Subcutaneous abdominal adipose tissue (tissue), 5 donors: ENCODE data around the gene PLA2G15.
A peak's percentile ranks its signal among the peaks of the same experiment; 100 is the strongest.
"Not testable (repeated sequence)": the region's sequence is repeated elsewhere in the genome, so short reads cannot be mapped to it uniquely, and the experiment has no call there.

Source experiments
- H3K27ac ChIP-seq: one replicate; pipeline ENCODE4 v1.7.0; 2013; ENCODE audit warnings: low read depth, mild to moderate bottlenecking, inconsistent platforms, low read length, moderate library complexity
- H3K27me3 ChIP-seq, 5 donors: one replicate each; pipeline ENCODE4 v1.7.0; 2013; ENCODE audit warnings: low read length in 5 of 5, inconsistent platforms in 1 of 5; ENCODE audit not compliant: control insufficient read depth in 5 of 5, insufficient read depth in 4 of 5
- H3K36me3 ChIP-seq, 5 donors: one replicate each; pipeline ENCODE4 v1.7.0; 2013; ENCODE audit warnings: low read length in 5 of 5; ENCODE audit not compliant: control insufficient read depth in 5 of 5, insufficient read depth in 5 of 5
- H3K4me1 ChIP-seq, 5 donors: one replicate each; pipeline ENCODE4 v1.7.0; 2013; ENCODE audit warnings: low read length in 5 of 5, mild to moderate bottlenecking in 3 of 5, moderate library complexity in 1 of 5; ENCODE audit not compliant: control insufficient read depth in 5 of 5, insufficient read depth in 5 of 5
- H3K4me3 ChIP-seq, 5 donors: one replicate each; pipeline ENCODE4 v1.7.0; 2013; ENCODE audit warnings: low read length in 5 of 5, low read depth in 1 of 5
- H3K9ac ChIP-seq, 5 donors: one replicate each; pipeline ENCODE4 v1.7.0; 2013; ENCODE audit warnings: low read length in 5 of 5, mild to moderate bottlenecking in 4 of 5, moderate library complexity in 3 of 5
- H3K9me3 ChIP-seq, 5 donors: one replicate each; pipeline ENCODE4 v1.7.0; 2013; ENCODE audit warnings: low read length in 5 of 5; ENCODE audit not compliant: control insufficient read depth in 5 of 5
- donor health status: healthy.
- donor health status: healthy.
- donor health status: healthy.
- donor health status: healthy.
- donor health status: healthy.

The PLA2G15 gene

DNA sequence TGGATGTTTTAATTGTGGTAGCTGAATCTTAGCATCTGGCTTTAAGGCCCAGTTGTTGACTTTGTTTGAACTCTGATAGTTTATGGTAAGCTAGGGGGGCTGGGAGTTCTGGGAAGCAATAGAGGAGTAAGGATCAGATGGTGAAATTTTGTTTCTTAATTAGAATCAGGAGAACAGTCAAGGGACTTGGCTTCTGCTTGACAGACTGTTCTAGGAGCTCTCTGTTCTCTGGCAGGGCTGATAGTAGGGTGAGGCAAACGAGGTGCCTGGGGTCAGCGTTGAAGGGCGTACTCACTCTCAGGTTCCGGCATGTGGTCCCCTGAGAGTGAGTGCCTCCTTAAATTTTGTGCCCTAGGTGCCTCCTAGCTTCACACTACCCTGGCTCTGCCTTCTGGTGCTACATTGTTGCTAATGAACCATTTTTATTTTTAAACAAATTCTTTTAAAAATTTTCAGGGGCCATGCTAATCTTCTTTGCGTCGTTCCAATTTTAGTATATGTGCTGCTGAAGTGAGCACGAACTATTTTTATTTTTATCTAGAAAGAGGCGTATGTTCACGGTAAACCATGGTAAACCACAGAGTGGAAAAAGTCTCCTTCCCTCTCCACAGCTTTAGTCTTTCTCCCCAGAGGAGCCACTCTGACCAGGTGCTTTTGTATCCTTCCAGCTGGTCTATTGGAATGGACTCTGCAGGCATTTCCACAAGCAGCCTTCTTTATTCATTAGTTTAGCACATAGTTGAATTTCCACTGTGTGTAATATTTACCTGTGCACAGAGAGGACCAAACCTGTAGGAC is 38.8 kb downstream of the PLA2G15 start:
- no peaks in the 10 kb centered on the region for H3K27me3 ChIP-seq
- H3K9me3 ChIP-seq = no peaks in the 10 kb centered on the region
- peak overlapping the region in 4 of 5 donors; percentile 42 to 71 (median 48) for H3K9ac ChIP-seq
- peaks cover 0 to 22% (median 4%) of the 10 kb centered on the region in 5 donors for H3K36me3 ChIP-seq
- peaks cover 32 to 100% (median 96%) of the 10 kb centered on the region in 5 donors for H3K4me1 ChIP-seq
- H3K27ac ChIP-seq = peak overlapping the region; percentile 91
- H3K4me3 ChIP-seq = peak overlapping the region in 1 of 5 donors; percentile 11

DNA sequence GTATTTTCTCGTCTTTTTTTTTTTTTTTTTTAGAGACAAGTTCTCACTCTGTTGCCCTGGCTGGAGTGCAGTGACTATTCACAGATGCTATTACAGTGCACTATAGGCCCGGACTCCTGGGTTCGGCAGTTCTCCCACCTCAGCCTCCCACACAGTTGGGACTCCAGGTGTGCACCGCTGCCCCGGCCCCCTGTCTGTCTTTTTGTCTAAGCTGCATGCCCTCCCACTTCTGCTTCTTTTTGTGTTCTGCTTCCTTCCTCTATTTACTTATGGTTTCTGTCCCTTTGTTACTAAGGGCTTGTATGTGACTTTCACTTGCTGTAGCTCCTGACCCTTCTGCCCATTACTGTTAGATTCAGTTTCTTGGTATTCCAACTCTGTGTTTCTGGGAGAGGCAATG is 39.7 kb downstream of the PLA2G15 start:
- H3K4me3 ChIP-seq = peak overlapping the region in 1 of 5 donors; percentile 4
- peaks cover 37 to 100% (median 96%) of the 10 kb centered on the region in 5 donors for H3K4me1 ChIP-seq
- peak overlapping the region; percentile 91 for H3K27ac ChIP-seq
- H3K9me3 ChIP-seq = no peaks in the 10 kb centered on the region
- H3K36me3 ChIP-seq = peaks cover 0 to 22% (median 4%) of the 10 kb centered on the region in 5 donors
- H3K27me3 ChIP-seq = no peaks in the 10 kb centered on the region
- peak overlapping the region in 2 of 5 donors; percentile 38 to 42 for H3K9ac ChIP-seq

DNA sequence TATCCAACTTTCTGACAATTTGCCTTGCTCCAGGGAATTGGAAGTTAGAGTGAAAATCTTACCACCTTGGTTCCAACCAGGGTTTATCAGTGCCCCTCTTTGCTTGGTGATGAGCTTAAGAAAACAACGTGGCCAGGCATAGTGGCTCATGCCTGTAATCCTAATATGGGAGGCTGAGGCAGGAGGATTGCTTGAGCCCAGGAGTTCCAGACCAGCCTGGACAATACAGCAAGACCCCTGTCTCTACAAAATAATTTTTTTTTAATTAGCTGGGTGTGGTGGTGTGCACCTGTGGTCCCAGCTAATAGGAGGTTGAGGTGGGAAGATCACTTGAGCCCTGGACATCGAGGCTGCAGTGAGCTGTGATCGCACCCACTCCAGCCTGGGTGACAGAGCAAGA is 40.5 kb downstream of the PLA2G15 start:
- peak overlapping the region; percentile 94 for H3K27ac ChIP-seq
- no peak overlapping the region for H3K4me3 ChIP-seq
- H3K36me3 ChIP-seq = peaks cover 0 to 28% (median 8%) of the 10 kb centered on the region in 5 donors

DNA sequence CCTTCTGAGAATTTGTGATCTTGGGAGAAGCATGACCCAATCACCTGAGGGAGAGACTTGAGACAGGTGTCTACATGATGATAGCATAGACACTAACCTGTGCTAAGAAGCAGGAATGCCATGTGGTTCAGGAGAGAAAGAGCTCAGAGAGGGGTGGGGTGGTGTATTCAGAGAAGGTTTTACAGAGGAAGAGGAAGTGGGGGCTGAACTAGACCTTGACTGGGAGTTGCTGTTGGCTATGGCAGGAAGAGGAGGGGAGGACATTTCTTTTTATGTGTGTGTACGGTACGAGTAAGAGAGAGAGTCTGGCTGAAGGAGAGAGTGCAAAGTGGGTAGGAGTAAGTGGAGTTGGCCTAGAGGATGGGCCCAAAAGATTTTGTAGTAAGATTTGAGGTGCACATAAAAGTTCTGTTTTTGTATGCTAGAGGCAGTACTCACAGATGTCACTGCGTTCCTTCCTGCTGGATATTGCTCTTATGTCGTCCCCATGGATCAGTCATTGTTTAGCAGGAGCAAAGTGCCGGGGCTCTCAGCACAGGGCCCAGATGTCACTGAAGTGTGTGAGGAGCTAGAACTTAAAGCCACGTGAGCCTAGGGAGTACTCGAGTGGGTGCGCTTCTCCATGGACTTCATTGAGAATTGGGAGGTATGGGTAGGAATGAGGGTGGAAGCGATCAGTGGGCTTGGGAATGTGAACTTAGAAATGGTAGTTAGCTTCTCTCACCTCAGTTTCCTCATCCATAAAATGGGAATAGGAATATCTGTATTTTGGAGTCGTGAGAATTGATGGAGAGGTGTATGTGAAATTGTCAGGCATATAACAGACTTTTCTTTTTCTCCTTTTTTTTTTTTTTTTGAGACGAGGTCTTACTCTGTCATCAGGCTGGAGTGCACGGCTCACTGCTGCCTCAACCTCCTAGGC is 41.2 kb downstream of the PLA2G15 start:
- Histone ChIP-seq H3K27ac (peak overlapping the region; percentile 94), H3K27me3 (no peaks in the 10 kb centered on the region), H3K4me3 (peak overlapping the region in 3 of 5 donors; percentile 5 to 41 (median 6)), H3K4me1 (peaks cover 40 to 100% (median 98%) of the 10 kb centered on the region in 5 donors), H3K36me3 (peaks cover 0 to 33% (median 14%) of the 10 kb centered on the region in 5 donors), H3K9ac (peak overlapping the region in 3 of 5 donors; percentile 3 to 64 (median 16)), H3K9me3 (no peaks in the 10 kb centered on the region)

More for the DNA sequence above, 40.5 kb downstream of the PLA2G15 start:
- Histone ChIP-seq H3K9ac (peak overlapping the region in 1 of 5 donors; percentile 0), H3K4me1 (peaks cover 35 to 100% (median 98%) of the 10 kb centered on the region in 5 donors), H3K9me3 (no peaks in the 10 kb centered on the region), H3K27me3 (no peaks in the 10 kb centered on the region)

DNA sequence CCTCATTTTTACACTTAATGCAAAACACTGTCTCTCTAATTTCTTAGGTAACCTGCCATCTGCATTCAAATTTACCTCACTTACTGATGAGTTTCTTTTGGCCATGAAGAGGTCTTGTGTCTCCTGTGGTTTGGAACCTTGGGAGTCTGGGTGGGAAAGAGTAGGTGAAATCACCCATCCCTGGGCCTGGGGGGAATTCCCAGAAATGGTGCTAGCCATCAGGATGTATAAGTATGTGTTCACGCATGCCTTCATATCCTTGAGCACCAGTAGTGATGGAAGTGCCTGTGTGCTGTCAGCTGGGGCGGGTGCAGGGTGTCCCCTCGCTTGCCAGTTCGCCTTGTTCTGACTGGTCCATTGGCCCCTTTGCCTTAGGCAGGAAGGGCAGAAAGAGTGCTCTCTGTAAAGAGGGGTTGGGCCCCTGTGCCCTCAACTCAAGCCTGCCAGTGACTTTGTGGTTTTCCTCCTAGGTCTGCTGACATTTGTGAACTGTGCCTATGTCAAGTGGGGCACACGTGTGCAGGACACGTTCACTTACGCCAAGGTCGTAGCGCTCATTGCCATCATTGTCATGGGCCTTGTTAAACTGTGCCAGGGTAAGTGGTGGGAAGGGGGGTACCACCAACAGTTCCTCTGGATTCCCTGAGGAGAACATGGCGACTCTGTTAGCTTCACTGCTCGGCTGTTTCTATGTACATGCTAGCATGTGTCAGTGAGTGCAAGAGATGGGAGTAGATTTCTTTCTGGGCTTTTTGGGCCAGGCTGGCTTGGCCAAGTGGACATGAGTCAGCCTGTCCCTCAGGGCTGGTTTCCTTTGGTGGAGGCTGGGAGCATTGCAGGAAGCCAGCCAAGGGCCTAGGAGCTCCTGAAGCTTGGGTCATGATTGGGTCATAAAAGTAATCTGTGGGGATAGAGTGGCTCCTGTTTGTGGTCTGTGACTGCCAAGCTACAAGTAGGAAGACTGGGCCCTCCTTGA is 42.4 kb downstream of the PLA2G15 start:
- Histone ChIP-seq H3K9me3 (no peaks in the 10 kb centered on the region), H3K27ac (peak overlapping the region; percentile 94), H3K36me3 (peaks cover 4 to 38% (median 20%) of the 10 kb centered on the region in 5 donors), H3K27me3 (no peaks in the 10 kb centered on the region), H3K4me3 (peak overlapping the region in 2 of 5 donors; percentile 6 to 39), H3K9ac (peak overlapping the region in 3 of 5 donors; percentile 21 to 52 (median 42)), H3K4me1 (peaks cover 38 to 98% (median 94%) of the 10 kb centered on the region in 5 donors)

DNA sequence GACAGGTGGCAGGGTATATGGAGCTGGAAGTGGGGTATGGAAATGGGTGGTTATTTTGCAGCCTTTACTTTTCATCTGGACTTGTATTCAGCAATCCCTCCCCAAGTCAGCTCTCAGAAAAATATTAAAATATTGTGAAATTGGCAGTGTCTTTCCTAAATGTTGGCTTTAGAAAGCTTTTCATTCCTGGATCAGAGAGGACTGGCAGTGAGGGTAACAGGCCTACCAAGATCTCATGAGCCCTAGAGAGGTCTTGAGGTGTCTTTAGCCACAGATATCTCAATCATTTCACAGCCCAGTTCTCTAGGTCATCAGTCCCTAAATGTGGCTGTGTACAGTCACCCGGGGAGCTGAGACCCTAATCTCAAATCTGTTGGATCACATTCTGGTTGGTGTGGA is 43.1 kb downstream of the PLA2G15 start:
- Histone ChIP-seq H3K36me3 (peaks cover 4 to 39% (median 26%) of the 10 kb centered on the region in 5 donors), H3K9ac (peak overlapping the region in 3 of 5 donors; percentile 21 to 52 (median 42)), H3K4me1 (peaks cover 34 to 92% (median 88%) of the 10 kb centered on the region in 5 donors), H3K4me3 (no peak overlapping the region), H3K9me3 (no peaks in the 10 kb centered on the region), H3K27me3 (no peaks in the 10 kb centered on the region), H3K27ac (peak overlapping the region; percentile 94)

DNA sequence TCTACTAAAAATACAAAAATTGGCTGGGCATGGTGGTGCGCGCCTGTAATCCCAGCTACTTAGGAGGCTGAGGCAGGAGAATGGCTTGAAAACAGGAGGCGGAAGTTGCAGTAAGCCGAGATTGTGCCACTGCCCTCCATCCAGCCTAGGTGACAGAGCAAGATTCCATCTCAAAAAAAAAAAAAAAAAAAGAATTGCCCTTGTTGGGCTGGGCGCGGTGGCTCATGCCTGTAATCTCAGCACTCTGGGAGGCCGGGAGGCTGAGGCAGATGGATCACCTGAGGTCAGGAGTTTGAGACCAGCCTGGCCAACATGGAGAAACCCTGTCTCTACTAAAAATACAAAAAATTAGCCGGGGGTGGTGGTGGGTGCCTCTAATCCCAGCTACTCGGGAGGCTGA is 43.6 kb downstream of the PLA2G15 start:
- peak overlapping the region; percentile 94 for H3K27ac ChIP-seq
- peaks cover 4 to 43% (median 31%) of the 10 kb centered on the region in 5 donors for H3K36me3 ChIP-seq
- H3K4me1 ChIP-seq = peaks cover 30 to 86% (median 83%) of the 10 kb centered on the region in 5 donors
- H3K9me3 ChIP-seq, H3K4me3 ChIP-seq, H3K27me3 ChIP-seq: not testable (repeated sequence)
- H3K9ac ChIP-seq = peak overlapping the region in 1 of 5 donors; percentile 21

DNA sequence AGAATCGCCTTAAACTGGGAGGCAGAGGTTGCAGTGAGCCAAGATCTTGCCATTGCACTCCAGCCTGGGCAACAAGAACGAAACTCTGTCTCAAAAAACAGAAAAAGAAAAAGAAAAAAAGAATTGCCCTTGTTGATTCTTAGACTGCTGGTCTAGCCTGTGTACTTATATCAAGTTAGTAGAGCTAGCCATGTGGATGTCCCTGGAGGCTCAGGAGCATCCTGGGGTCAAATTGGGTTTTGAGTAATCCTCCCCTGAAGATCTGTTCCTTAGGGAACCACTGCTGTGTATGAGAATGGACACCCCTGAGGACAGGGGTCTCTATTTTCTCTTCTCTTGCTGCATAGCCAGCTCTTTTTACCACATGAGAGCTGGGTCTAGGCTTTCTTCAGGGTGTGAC is 44.0 kb downstream of the PLA2G15 start:
- Histone ChIP-seq H3K27me3 (no peaks in the 10 kb centered on the region), H3K9me3 (no peaks in the 10 kb centered on the region), H3K4me3 (peak overlapping the region in 1 of 5 donors; percentile 17), H3K9ac (no peak overlapping the region), H3K4me1 (peaks cover 29 to 82% (median 79%) of the 10 kb centered on the region in 5 donors), H3K36me3 (peaks cover 4 to 47% (median 34%) of the 10 kb centered on the region in 5 donors), H3K27ac (peak overlapping the region; percentile 94)
